ENCODE results near the gene SEPTIN1. TPM values are rescaled to one million over a fixed set of nuclear protein-coding genes. Genes with fewer than 3 reads are reported as not detected.

SEPTIN1 gene
- total RNA-seq, 1 experiment from 2014 or later, result 1.4 TPM

DNA sequence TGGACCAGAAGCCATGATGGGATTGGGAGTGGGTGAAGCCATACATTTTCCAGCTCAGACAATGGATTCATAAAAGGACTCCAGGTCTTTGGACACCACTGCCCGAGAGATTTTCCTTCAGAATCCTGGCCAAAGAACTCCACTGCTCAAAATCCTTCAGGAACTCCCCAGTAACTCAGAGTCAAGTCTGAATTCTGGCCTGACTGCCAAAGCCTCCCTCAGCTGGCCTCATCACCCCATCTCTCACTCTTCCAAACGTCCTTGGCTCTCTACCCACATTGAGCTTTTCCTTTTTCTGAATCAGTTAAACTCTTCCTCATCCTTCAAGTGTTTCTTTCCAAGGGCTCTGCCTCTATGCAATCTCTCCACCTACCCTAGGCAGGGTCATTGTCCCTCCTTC is 1.2 kb upstream of the SEPTIN1 start:
- Histone ChIP-seq H2BK12ac (ENCODE audit: insufficient read length, low read depth, low read length) (no peak overlapping the region), H4K91ac (ENCODE audit: insufficient read length, low read depth, low read length) (no peak overlapping the region), H3K79me2 (ENCODE audit: insufficient read depth, low read length) (no peaks in the 10 kb centered on the region), H3K23me2 (ENCODE audit: insufficient read length, low read depth, low read length, poor library complexity, severe bottlenecking) (peaks cover 6% of the 10 kb centered on the region), H2BK15ac (ENCODE audit: low read depth, low read length) (no peak overlapping the region), H2AFZ (ENCODE audit: low read length) (no peak overlapping the region), H3K4me1 (ENCODE audit: insufficient read depth, low read length) (no peaks in the 10 kb centered on the region), H2AK5ac (ENCODE audit: insufficient read length, low read length) (no peak overlapping the region), H3K9me3 (ENCODE audit: control insufficient read depth, low read depth, low read length) (no peaks in the 10 kb centered on the region), H3K27ac (ENCODE audit: insufficient read length, low read depth, low read length) (no peak overlapping the region), H2BK20ac (ENCODE audit: low read depth, low read length, poor library complexity, severe bottlenecking) (no peak overlapping the region), H3T11ph (ENCODE audit: low read length) (no peak overlapping the region), H3K4ac (ENCODE audit: low read depth, low read length) (no peak overlapping the region), H3K79me1 (ENCODE audit: insufficient read depth, low read depth, low read length, poor library complexity, severe bottlenecking) (no peaks in the 10 kb centered on the region), H3K4me2 (ENCODE audit: insufficient read depth, insufficient read length, low read length) (no peak overlapping the region), H3K56ac (ENCODE audit: insufficient read length, low read depth, low read length) (no peak overlapping the region), H3K18ac (ENCODE audit: insufficient read length, low read depth, low read length) (no peak overlapping the region), H4K5ac (ENCODE audit: insufficient read length, low read depth, low read length) (no peak overlapping the region), H3K14ac (ENCODE audit: insufficient read depth, low read length) (no peak overlapping the region), H3K9ac (ENCODE audit: extremely low read depth, insufficient read length, low read length) (no peak overlapping the region), H4K20me1 (ENCODE audit: control insufficient read depth, insufficient read depth, insufficient read length) (no peaks in the 10 kb centered on the region), H3K27me3 (ENCODE audit: insufficient read depth, low read length) (no peaks in the 10 kb centered on the region), H2BK5ac (ENCODE audit: insufficient read length, low read length) (no peak overlapping the region), H4K8ac (replicated peaks; ENCODE audit: insufficient read length, low read depth, low read length) (no peak overlapping the region), H2BK120ac (ENCODE audit: low read depth, low read length, poor library complexity, severe bottlenecking) (no peak overlapping the region), H3K23ac (ENCODE audit: insufficient read length, low read depth, low read length) (no peak overlapping the region)
- no peak for TF ChIP-seq CTCF (conservative IDR thresholded peaks at IDR 0.05)
- Mint-ChIP-seq H3K27me3 (ENCODE audit: low read depth) (no peaks in the 10 kb centered on the region; the same call in 1 of the 2 replicates), H3K36me3 (ENCODE audit: insufficient read depth in 1 of 3, low read depth in 3 of 3) (peaks cover 2 to 4% (median 2%) of the 10 kb centered on the region in 3 experiments; a peak in 4 of 7 replicates), H3K4me3 (no peak overlapping the region), H3K4me1 (peaks cover 8 to 14% of the 10 kb centered on the region in 2 experiments), H3K27ac (no peak overlapping the region), H3K9me3 (no peaks in the 10 kb centered on the region)
- no CpG with 5 or more reads among the region's 2 CpGs for WGBS (ENCODE audit: extremely low coverage, insufficient read length, low lambda C conversion rate)
- DNase-seq, result no peak
